ENCODE measurements around the gene UGT1A8.

Gene UGT1A8

GRCh38 chr2:233593201-233593600 lies 24.2 kb upstream of the UGT1A8 start:
- no peak for TF ChIP-seq CTCF (IDR thresholded peaks at IDR 0.05; ENCODE audit: low read depth, low read length, missing control alignments)
- peak; percentile 27 for DNase-seq (ENCODE audit: low read depth)
- no peak overlapping the region for H3K4me3 ChIP-seq (ENCODE audit: low read depth, low read length)

- DNase-seq (ENCODE audit: low read depth), result no peak
- no peak for TF ChIP-seq CTCF (IDR thresholded peaks at IDR 0.05; ENCODE audit: low read depth, low read length, missing control alignments)
- no peak overlapping the region for H3K4me3 ChIP-seq (ENCODE audit: low read depth, low read length)
Measured at GRCh38 chr2:233597522-233597921, 19.9 kb upstream of the UGT1A8 start.

GRCh38 chr2:233598952-233599351 lies 18.5 kb upstream of the UGT1A8 start:
- H3K4me3 ChIP-seq (ENCODE audit: low read depth, low read length), result no peak overlapping the region
- no peak for TF ChIP-seq CTCF (IDR thresholded peaks at IDR 0.05; ENCODE audit: low read depth, low read length, missing control alignments)
- DNase-seq (ENCODE audit: low read depth), result no peak

- no peak for TF ChIP-seq CTCF (IDR thresholded peaks at IDR 0.05; ENCODE audit: low read depth, low read length, missing control alignments)
- H3K4me3 ChIP-seq (ENCODE audit: low read depth, low read length), result no peak overlapping the region
- DNase-seq (ENCODE audit: low read depth), result no peak
Measured at GRCh38 chr2:233600386-233600785, 17.0 kb upstream of the UGT1A8 start.

GRCh38 chr2:233602076-233602475 lies 15.4 kb upstream of the UGT1A8 start:
- H3K4me3 ChIP-seq (ENCODE audit: low read depth, low read length), result no peak overlapping the region
- no peak for TF ChIP-seq CTCF (IDR thresholded peaks at IDR 0.05; ENCODE audit: low read depth, low read length, missing control alignments)
- no peak for DNase-seq (ENCODE audit: low read depth)

- H3K4me3 ChIP-seq (ENCODE audit: low read depth, low read length), result no peak overlapping the region
- DNase-seq (ENCODE audit: low read depth), result no peak
- TF ChIP-seq CTCF (IDR thresholded peaks at IDR 0.05; ENCODE audit: low read depth, low read length, missing control alignments), result no peak
Measured at GRCh38 chr2:233603520-233603919, 13.9 kb upstream of the UGT1A8 start.

- DNase-seq (ENCODE audit: low read depth), result no peak
- H3K4me3 ChIP-seq (ENCODE audit: low read depth, low read length), result no peak overlapping the region
- TF ChIP-seq CTCF (IDR thresholded peaks at IDR 0.05; ENCODE audit: low read depth, low read length, missing control alignments), result no peak
Measured at GRCh38 chr2:233604826-233605225, 12.6 kb upstream of the UGT1A8 start.

Data from GM12864 (cell line).